Neural progenitor cell (in vitro differentiated cells): Measurements from ENCODE around the gene SLC2A13. TPM values are rescaled to one million over a fixed set of nuclear protein-coding genes. Genes with fewer than 3 reads are reported as not detected.

Source experiments
- DNase-seq: peaks from one replicate; pipeline ENCODE4 v3.0.0-alpha.2; 2016; ENCODE audit warnings: low spot score
- H2AFZ ChIP-seq: fragments of 200-600 bp; sonication (generic); replicated peaks from 2 replicates; pipeline ENCODE4 v1.6.1; 2016; ENCODE audit warnings: antibody characterized with exemption
- H3F3A ChIP-seq: fragments of 200-600 bp; sonication (generic); 2 replicates; pipeline ENCODE4 v1.6.1; 2016; ENCODE audit warnings: antibody characterized with exemption, low read depth
- H3K27ac ChIP-seq: fragments of 200-600 bp; sonication (generic); 2 replicates; pipeline ENCODE4 v1.5.1; 2016; ENCODE audit warnings: mild to moderate bottlenecking
- H3K27me3 ChIP-seq: fragments of 200-600 bp; sonication (generic); 2 replicates; pipeline ENCODE4 v1.6.1; 2016; ENCODE audit warnings: mild to moderate bottlenecking, moderate library complexity
- H3K36me3 ChIP-seq: fragments of 200-600 bp; sonication (generic); 2 replicates; pipeline ENCODE4 v1.5.1; 2016
- H3K4me1 ChIP-seq: fragments of 200-600 bp; sonication (generic); 2 replicates; pipeline ENCODE4 v1.6.1; 2016; ENCODE audit warnings: mixed run types
- H3K4me2 ChIP-seq: fragments of 200-600 bp; sonication (generic); 2 replicates; pipeline ENCODE4 v1.6.1; 2016
- H3K4me3 ChIP-seq: fragments of 200-600 bp; sonication (generic); 2 replicates; pipeline ENCODE4 v1.5.1; 2016
- H3K79me2 ChIP-seq: fragments of 200-600 bp; sonication (generic); 2 replicates; pipeline ENCODE4 v1.6.1; 2016; ENCODE audit warnings: low read depth
- H3K9ac ChIP-seq: fragments of 200-600 bp; sonication (generic); 2 replicates; pipeline ENCODE4 v1.6.1; 2016
- H3K9me3 ChIP-seq: fragments of 200-600 bp; sonication (generic); 2 replicates; pipeline ENCODE4 v1.5.1; 2016; ENCODE audit warnings: low read depth
- H4K20me1 ChIP-seq: fragments of 200-600 bp; sonication (generic); 2 replicates; pipeline ENCODE4 v1.6.1; 2016; ENCODE audit warnings: low read depth
- H3K27ac Mint-ChIP-seq: 3 replicates; pipeline ENCODE4 v1.8.0; 2021; ENCODE audit warnings: mixed read lengths
- H3K27me3 Mint-ChIP-seq: 2 replicates; pipeline ENCODE4 v1.8.0; 2022; ENCODE audit warnings: low read depth, mild to moderate bottlenecking, inconsistent platforms, moderate library complexity, mixed read lengths; ENCODE audit not compliant: insufficient read depth
- H3K36me3 Mint-ChIP-seq: 3 replicates; pipeline ENCODE4 v1.8.0; 2021; ENCODE audit warnings: mixed read lengths
- H3K4me1 Mint-ChIP-seq: 3 replicates; pipeline ENCODE4 v1.8.0; 2021; ENCODE audit warnings: mixed read lengths
- H3K4me3 Mint-ChIP-seq: 3 replicates; pipeline ENCODE4 v1.8.0; 2021; ENCODE audit warnings: mild to moderate bottlenecking, moderate library complexity, mixed read lengths
- H3K9me3 Mint-ChIP-seq: 3 replicates; pipeline ENCODE4 v1.8.0; 2020; ENCODE audit warnings: mixed read lengths
- CTCF ChIP-seq: fragments of 200-600 bp; sonication (generic); IDR thresholded peaks from 2 replicates; pipeline ENCODE4 v1.5.1; 2017; ENCODE audit warnings: antibody characterized with exemption, mild to moderate bottlenecking
- EZH2 ChIP-seq: fragments of 200-600 bp; sonication (generic); IDR thresholded peaks from 2 replicates; pipeline ENCODE4 v1.6.1; 2017; ENCODE audit warnings: antibody characterized with exemption, mild to moderate bottlenecking, moderate library complexity
- EZH2phosphoT487 ChIP-seq: fragments of 200-600 bp; sonication (generic); IDR thresholded peaks from 2 replicates; pipeline ENCODE4 v1.6.1; 2017; ENCODE audit warnings: antibody characterized with exemption
- total RNA-seq: library from RNA; depleted of rRNA; stranded (reverse); fragments of >200 nt; gene quantifications from 2 replicates; pipeline ENCODE4 v1.2.3, GENCODE V29; 2015; ENCODE audit warnings: low replicate concordance

The SLC2A13 gene
- total RNA-seq, 1 donor from 2014 or later, result 11.1 TPM

GRCh38 chr12:39830171-39830570 is 275.7 kb downstream of the SLC2A13 start:
- Mint-ChIP-seq H3K27me3 (no peaks in the 10 kb centered on the region), H3K4me1 (no peaks in the 10 kb centered on the region), H3K36me3 (peaks cover 1% of the 10 kb centered on the region), H3K9me3 (no peaks in the 10 kb centered on the region), H3K4me3 (no peak overlapping the region), H3K27ac (no peak overlapping the region)
- Histone ChIP-seq H3K79me2 (no peaks in the 10 kb centered on the region), H3K4me1 (no peaks in the 10 kb centered on the region), H3K9me3 (no peaks in the 10 kb centered on the region), H3F3A (no peaks in the 10 kb centered on the region), H4K20me1 (no peaks in the 10 kb centered on the region), H3K36me3 (no peaks in the 10 kb centered on the region), H3K27me3 (no peaks in the 10 kb centered on the region), H2AFZ (no peak overlapping the region), H3K27ac (no peak overlapping the region), H3K9ac (no peak overlapping the region), H3K4me2 (no peak overlapping the region), H3K4me3 (no peak overlapping the region)
- TF ChIP-seq CTCF (no peak), EZH2phosphoT487 (no peak), EZH2 (no peak)
- DNase-seq, result no peak

GRCh38 chr12:39824505-39825212 is 281.2 kb downstream of the SLC2A13 start:
- H3K9ac ChIP-seq, result no peak overlapping the region
- no peaks in the 10 kb centered on the region for H3K4me1 ChIP-seq
- H3K79me2 ChIP-seq, result no peaks in the 10 kb centered on the region
- no peak overlapping the region for H3K27ac ChIP-seq
- H3K27me3 ChIP-seq, result no peaks in the 10 kb centered on the region
- H3K9me3 ChIP-seq, result no peaks in the 10 kb centered on the region
- no peak overlapping the region for H3K27ac Mint-ChIP-seq
- H3K36me3 ChIP-seq, result no peaks in the 10 kb centered on the region
- H3K4me3 ChIP-seq, result no peak overlapping the region
- H3K4me2 ChIP-seq, result no peak overlapping the region
- no peak overlapping the region for H2AFZ ChIP-seq
- no peaks in the 10 kb centered on the region for H3F3A ChIP-seq
- H4K20me1 ChIP-seq, result no peaks in the 10 kb centered on the region
- TF ChIP-seq EZH2 (no peak), CTCF (no peak), EZH2phosphoT487 (no peak)
- H3K36me3 Mint-ChIP-seq, result peaks cover 1% of the 10 kb centered on the region
- H3K27me3 Mint-ChIP-seq, result no peaks in the 10 kb centered on the region
- no peak for DNase-seq
- no peaks in the 10 kb centered on the region for H3K4me1 Mint-ChIP-seq
- H3K9me3 Mint-ChIP-seq, result no peaks in the 10 kb centered on the region
- H3K4me3 Mint-ChIP-seq, result no peak overlapping the region

GRCh38 chr12:39816671-39817185 is 289.2 kb downstream of the SLC2A13 start:
- Histone ChIP-seq H3K9ac (no peak overlapping the region), H3K9me3 (no peaks in the 10 kb centered on the region), H3K4me3 (no peak overlapping the region), H3K27me3 (no peaks in the 10 kb centered on the region), H3K79me2 (no peaks in the 10 kb centered on the region), H3K27ac (no peak overlapping the region), H3K4me2 (no peak overlapping the region), H3K36me3 (no peaks in the 10 kb centered on the region), H4K20me1 (no peaks in the 10 kb centered on the region), H3K4me1 (no peaks in the 10 kb centered on the region), H2AFZ (no peak overlapping the region), H3F3A (no peaks in the 10 kb centered on the region)
- H3K27me3 Mint-ChIP-seq, result no peaks in the 10 kb centered on the region
- H3K36me3 Mint-ChIP-seq, result no peaks in the 10 kb centered on the region
- no peak for DNase-seq
- no peak overlapping the region for H3K27ac Mint-ChIP-seq
- no peaks in the 10 kb centered on the region for H3K9me3 Mint-ChIP-seq
- H3K4me3 Mint-ChIP-seq, result no peak overlapping the region
- no peaks in the 10 kb centered on the region for H3K4me1 Mint-ChIP-seq
- TF ChIP-seq EZH2, result no peak
- TF ChIP-seq EZH2phosphoT487, result no peak
- TF ChIP-seq CTCF, result no peak
